ENCODE results near the gene KCNQ1.

Gene KCNQ1

DNA sequence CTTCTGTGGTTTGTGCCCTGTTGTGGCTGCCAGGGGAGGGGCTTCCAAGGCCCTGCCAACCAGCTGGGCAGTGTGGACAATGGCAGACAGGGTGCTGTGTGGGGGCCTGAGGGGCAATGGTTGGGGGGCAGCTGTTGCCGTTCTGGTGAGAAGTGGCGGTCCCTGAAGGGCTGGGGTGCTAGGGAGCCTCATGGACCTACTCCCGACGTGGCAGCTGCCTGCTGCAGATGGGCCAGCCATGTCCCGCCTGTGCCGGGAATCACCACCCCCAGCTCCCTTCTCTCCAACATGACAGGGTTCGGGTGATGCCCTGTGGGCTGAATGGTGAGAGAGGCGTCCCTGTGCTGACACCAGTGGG is 74.2 kb downstream of the KCNQ1 start:
- no peaks in the 10 kb centered on the region for H3K36me3 ChIP-seq
- no peaks in the 10 kb centered on the region for H3K9me3 ChIP-seq (ENCODE audit: severe bottlenecking)
- TF ChIP-seq, protein P1, sequence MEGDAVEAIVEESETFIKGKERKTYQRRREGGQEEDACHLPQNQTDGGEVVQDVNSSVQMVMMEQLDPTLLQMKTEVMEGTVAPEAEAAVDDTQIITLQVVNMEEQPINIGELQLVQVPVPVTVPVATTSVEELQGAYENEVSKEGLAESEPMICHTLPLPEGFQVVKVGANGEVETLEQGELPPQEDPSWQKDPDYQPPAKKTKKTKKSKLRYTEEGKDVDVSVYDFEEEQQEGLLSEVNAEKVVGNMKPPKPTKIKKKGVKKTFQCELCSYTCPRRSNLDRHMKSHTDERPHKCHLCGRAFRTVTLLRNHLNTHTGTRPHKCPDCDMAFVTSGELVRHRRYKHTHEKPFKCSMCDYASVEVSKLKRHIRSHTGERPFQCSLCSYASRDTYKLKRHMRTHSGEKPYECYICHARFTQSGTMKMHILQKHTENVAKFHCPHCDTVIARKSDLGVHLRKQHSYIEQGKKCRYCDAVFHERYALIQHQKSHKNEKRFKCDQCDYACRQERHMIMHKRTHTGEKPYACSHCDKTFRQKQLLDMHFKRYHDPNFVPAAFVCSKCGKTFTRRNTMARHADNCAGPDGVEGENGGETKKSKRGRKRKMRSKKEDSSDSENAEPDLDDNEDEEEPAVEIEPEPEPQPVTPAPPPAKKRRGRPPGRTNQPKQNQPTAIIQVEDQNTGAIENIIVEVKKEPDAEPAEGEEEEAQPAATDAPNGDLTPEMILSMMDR (IDR thresholded peaks at IDR 0.05; ENCODE audit: low read depth, low read length), result no peak
- no peaks in the 10 kb centered on the region for H3K27me3 ChIP-seq (ENCODE audit: insufficient read depth, low read depth, severe bottlenecking)
- peak; percentile 4 for DNase-seq
- no peak overlapping the region for H3K27ac ChIP-seq
- H3K4me3 ChIP-seq (ENCODE audit: low read depth, low read length), result no peak overlapping the region

- Histone ChIP-seq H3K27me3 (ENCODE audit: insufficient read depth, low read depth, severe bottlenecking) (no peaks in the 10 kb centered on the region), H3K27ac (no peak overlapping the region), H3K4me3 (ENCODE audit: low read depth, low read length) (no peak overlapping the region), H3K9me3 (ENCODE audit: severe bottlenecking) (no peaks in the 10 kb centered on the region), H3K36me3 (no peaks in the 10 kb centered on the region)
- DNase-seq, result no peak
- TF ChIP-seq, protein P1 (IDR thresholded peaks at IDR 0.05; ENCODE audit: low read depth, low read length), result no peak
Measured at GRCh38 chr11:2519517-2519861, 74.7 kb downstream of the KCNQ1 start.

GRCh38 chr11:2519862-2520735 is 75.3 kb downstream of the KCNQ1 start:
- DNase-seq, result peak; percentile 3
- Histone ChIP-seq H3K4me3 (ENCODE audit: low read depth, low read length) (no peak overlapping the region), H3K36me3 (no peaks in the 10 kb centered on the region), H3K9me3 (ENCODE audit: severe bottlenecking) (no peaks in the 10 kb centered on the region), H3K27ac (no peak overlapping the region), H3K27me3 (ENCODE audit: insufficient read depth, low read depth, severe bottlenecking) (no peaks in the 10 kb centered on the region)
- TF ChIP-seq, protein P1 (IDR thresholded peaks at IDR 0.05; ENCODE audit: low read depth, low read length), result no peak

GRCh38 chr11:2520736-2521035 is 75.9 kb downstream of the KCNQ1 start:
- H3K4me3 ChIP-seq (ENCODE audit: low read depth, low read length), result no peak overlapping the region
- no peaks in the 10 kb centered on the region for H3K36me3 ChIP-seq
- no peaks in the 10 kb centered on the region for H3K27me3 ChIP-seq (ENCODE audit: insufficient read depth, low read depth, severe bottlenecking)
- TF ChIP-seq, protein P1 (IDR thresholded peaks at IDR 0.05; ENCODE audit: low read depth, low read length), result no peak
- H3K27ac ChIP-seq, result no peak overlapping the region
- peak; percentile 5 for DNase-seq
- H3K9me3 ChIP-seq (ENCODE audit: severe bottlenecking), result no peaks in the 10 kb centered on the region

- Histone ChIP-seq H3K4me3 (ENCODE audit: low read depth, low read length) (no peak overlapping the region), H3K27me3 (ENCODE audit: insufficient read depth, low read depth, severe bottlenecking) (no peaks in the 10 kb centered on the region), H3K27ac (no peak overlapping the region), H3K36me3 (no peaks in the 10 kb centered on the region), H3K9me3 (ENCODE audit: severe bottlenecking) (no peaks in the 10 kb centered on the region)
- peak; percentile 0 for DNase-seq
- TF ChIP-seq, protein P1 (IDR thresholded peaks at IDR 0.05; ENCODE audit: low read depth, low read length), result no peak
Measured at GRCh38 chr11:2521081-2521732, 76.4 kb downstream of the KCNQ1 start.
